ENCODE measurements around the gene CDH13.

The CDH13 gene

GRCh38 chr16:83021045-83021444 is 394.3 kb downstream of the CDH13 start:
- no peak for DNase-seq (ENCODE audit: extremely low spot score)
- CTCF ChIA-PET: no interaction called here
- POLR2A ChIA-PET: no interaction called here
- TF ChIP-seq CTCF (IDR thresholded peaks at IDR 0.05; ENCODE audit: control extremely low read depth, extremely low read depth, low read depth, missing control alignments): no peak

- DNase-seq (ENCODE audit: extremely low spot score): no peak
- POLR2A ChIA-PET: no interaction called here
- CTCF ChIA-PET: no interaction called here
- TF ChIP-seq CTCF (IDR thresholded peaks at IDR 0.05; ENCODE audit: control extremely low read depth, extremely low read depth, low read depth, missing control alignments): no peak
Observed at GRCh38 chr16:83021746-83022145, 395.0 kb downstream of the CDH13 start.

GRCh38 chr16:83023011-83023410 is 396.2 kb downstream of the CDH13 start:
- no peak for TF ChIP-seq CTCF (IDR thresholded peaks at IDR 0.05; ENCODE audit: control extremely low read depth, extremely low read depth, low read depth, missing control alignments)
- CTCF ChIA-PET: no interaction called here
- POLR2A ChIA-PET: no interaction called here
- DNase-seq (ENCODE audit: extremely low spot score): no peak

GRCh38 chr16:83023640-83024039 is 396.9 kb downstream of the CDH13 start:
- no peak for DNase-seq (ENCODE audit: extremely low spot score)
- POLR2A ChIA-PET: no interaction called here
- CTCF ChIA-PET: no interaction called here
- TF ChIP-seq CTCF (IDR thresholded peaks at IDR 0.05; ENCODE audit: control extremely low read depth, extremely low read depth, low read depth, missing control alignments): no peak

GRCh38 chr16:83027973-83028372 is 401.2 kb downstream of the CDH13 start:
- TF ChIP-seq CTCF (IDR thresholded peaks at IDR 0.05; ENCODE audit: control extremely low read depth, extremely low read depth, low read depth, missing control alignments): no peak
- no peak for DNase-seq (ENCODE audit: extremely low spot score)
- POLR2A ChIA-PET: no interaction called here
- CTCF ChIA-PET: no interaction called here

- ChIA-PET POLR2A (no interaction called here), CTCF (no interaction called here)
- no peak for TF ChIP-seq CTCF (IDR thresholded peaks at IDR 0.05; ENCODE audit: control extremely low read depth, extremely low read depth, low read depth, missing control alignments)
- no peak for DNase-seq (ENCODE audit: extremely low spot score)
Observed at GRCh38 chr16:83029467-83029866, 402.7 kb downstream of the CDH13 start.

- CTCF ChIA-PET: no interaction called here
- no peak for DNase-seq (ENCODE audit: extremely low spot score)
- no peak for TF ChIP-seq CTCF (IDR thresholded peaks at IDR 0.05; ENCODE audit: control extremely low read depth, extremely low read depth, low read depth, missing control alignments)
- POLR2A ChIA-PET: no interaction called here
Observed at GRCh38 chr16:83031524-83031923, 404.8 kb downstream of the CDH13 start.

Measured in GM10248 (cell line).